Keratinocyte (primary cell): ENCODE measurements around the gene MRPS22. TPM values are rescaled to one million over a fixed set of nuclear protein-coding genes. Genes with fewer than 3 reads are reported as not detected.

Source experiments
- DNase-seq: peaks from one replicate; pipeline ENCODE4 v3.0.0-alpha.2; 2011; ENCODE audit warnings: low read depth, missing footprints, low spot score
- FAIRE-seq: peaks from 2 replicates; lab custom pipeline; 2011; peaks lifted over from hg19 to GRCh38; lab: Jason Lieb, UNC
- H2AFZ ChIP-seq: 2 replicates; pipeline ENCODE4 v1.6.0; 2012; ENCODE audit warnings: low read length, control low read depth, inconsistent platforms; ENCODE audit not compliant: control insufficient read depth
- H3K27ac ChIP-seq: 2 replicates; pipeline ENCODE4 v1.5.1; 2011; ENCODE audit warnings: low read length; ENCODE audit not compliant: control insufficient read depth, insufficient read depth
- H3K27me3 ChIP-seq: 3 replicates; pipeline ENCODE4 v1.6.0; 2011; ENCODE audit warnings: low read length; ENCODE audit not compliant: control insufficient read depth, insufficient read depth; ENCODE audit errors: extremely low read depth
- H3K36me3 ChIP-seq, 2 experiments: 2 replicates in 1 of 2; 3 replicates in 1 of 2; pipeline ENCODE4 v1.5.1; 2011; ENCODE audit warnings: low read length in 2 of 2, mild to moderate bottlenecking in 1 of 2; ENCODE audit not compliant: control insufficient read depth in 2 of 2, insufficient read depth in 2 of 2; ENCODE audit errors: extremely low read depth in 1 of 2
- H3K4me1 ChIP-seq: 3 replicates; pipeline ENCODE4 v1.5.1; 2011; ENCODE audit warnings: low read length; ENCODE audit not compliant: control insufficient read depth, insufficient read depth; ENCODE audit errors: extremely low read depth
- H3K4me2 ChIP-seq: 3 replicates; pipeline ENCODE4 v1.6.0; 2011; ENCODE audit warnings: low read depth, low read length; ENCODE audit not compliant: control insufficient read depth, insufficient read depth; ENCODE audit errors: extremely low read depth
- H3K4me3 ChIP-seq, 3 experiments: fragments of 200-600 bp in 1 of 3; sonication (generic) in 1 of 3; 2 replicates in 2 of 3; 3 replicates in 1 of 3; pipeline ENCODE4 v1.5.1; 2011 to 2016; ENCODE audit warnings: low read length in 3 of 3, mild to moderate bottlenecking in 3 of 3, control low read depth in 2 of 3, inconsistent platforms in 1 of 3, low read depth in 1 of 3, mixed read lengths in 1 of 3, mixed run types in 1 of 3, moderate library complexity in 1 of 3; ENCODE audit not compliant: control insufficient read depth in 2 of 3, insufficient read depth in 2 of 3; ENCODE audit errors: extremely low read depth in 1 of 3
- H3K79me2 ChIP-seq: 2 replicates; pipeline ENCODE4 v1.6.0; 2012; ENCODE audit warnings: low read length; ENCODE audit not compliant: control insufficient read depth, insufficient read depth
- H3K9ac ChIP-seq: 3 replicates; pipeline ENCODE4 v1.6.0; 2011; ENCODE audit warnings: low read length; ENCODE audit not compliant: control insufficient read depth, insufficient read depth; ENCODE audit errors: extremely low read depth
- H3K9me1 ChIP-seq: 3 replicates; pipeline ENCODE4 v1.6.0; 2011; ENCODE audit warnings: low read length; ENCODE audit not compliant: control insufficient read depth, insufficient read depth; ENCODE audit errors: extremely low read depth
- H3K9me3 ChIP-seq: 2 replicates; pipeline ENCODE4 v1.5.1; 2012; ENCODE audit warnings: low read depth, low read length; ENCODE audit not compliant: control insufficient read depth
- H4K20me1 ChIP-seq: 3 replicates; pipeline ENCODE4 v1.6.0; 2011; ENCODE audit warnings: low read length; ENCODE audit not compliant: control insufficient read depth, insufficient read depth; ENCODE audit errors: extremely low read depth
- CTCF ChIP-seq, 3 experiments: IDR thresholded peaks in 1 of 3; conservative IDR thresholded peaks in 1 of 3; optimal IDR thresholded peaks in 1 of 3; 2 replicates in 2 of 3; 3 replicates in 1 of 3; pipeline versions ENCODE3 to v1.5.1; 2011; ENCODE audit warnings: low read length in 3 of 3, mild to moderate bottlenecking in 3 of 3, moderate library complexity in 2 of 3, control low read depth in 1 of 3, inconsistent platforms in 1 of 3; ENCODE audit not compliant: insufficient read depth in 2 of 3; ENCODE audit errors: extremely low read depth in 1 of 3
- EZH2 ChIP-seq: IDR thresholded peaks from one replicate; pipeline ENCODE4 v1.6.1; 2012; ENCODE audit warnings: inconsistent platforms, mild to moderate bottlenecking, low read length, moderate library complexity
- dilution Hi-C: fragments of 300-500 bp; cut with MboI; formaldehyde crosslinking; loops from one replicate; pipeline ENCODE4 v1.7.0; 2020; ENCODE audit warnings: low sequenced_read_pairs; ENCODE audit not compliant: extremely low pct_ligation_motif_present
- polyA plus RNA-seq, 5 experiments: library from polyadenylated mRNA; depleted of rRNA in 3 of 5; stranded (reverse) in 3 of 5; stranded (forward) in 1 of 5; unstranded in 1 of 5; fragments of >200 nt; gene quantifications; 1 replicate in 1 of 5; 2 replicates in 3 of 5; 3 replicates in 1 of 5; pipeline versions ENCODE4 v1.2.1 to v1.2.3, GENCODE V29; 2011 to 2012; ENCODE audit warnings: missing spikeins in 2 of 5, low read depth in 1 of 5, low replicate concordance in 1 of 5

The MRPS22 gene
- polyA plus RNA-seq, 1 donor (not counting 4 experiments of a cell fraction or from before 2014, with no cell fraction given): 91.9 TPM

- dilution Hi-C loops: no loop called here
- no peak for FAIRE-seq
Measured at GRCh38 chr3:139342054-139342453, 1.8 kb upstream of the MRPS22 start.

GRCh38 chr3:139346771-139347170 is 3.0 kb downstream of the MRPS22 start:
- no peaks in the 10 kb centered on the region for H3K9me3 ChIP-seq
- H3K27ac ChIP-seq: no peak overlapping the region
- no peaks in the 10 kb centered on the region for H4K20me1 ChIP-seq
- no peak overlapping the region for H3K9ac ChIP-seq
- H3K4me2 ChIP-seq: no peak overlapping the region
- no peak for DNase-seq
- H3K4me3 ChIP-seq: no peak overlapping the region
- peaks cover 13 to 24% of the 10 kb centered on the region in 2 experiments for H3K36me3 ChIP-seq
- TF ChIP-seq EZH2 (no peak), CTCF (optimal IDR thresholded peaks at IDR 0.05 in 1 of 3, IDR thresholded peaks at IDR 0.05 in 1 of 3, conservative IDR thresholded peaks at IDR 0.05 in 1 of 3; ENCODE audit: extremely low read depth in 1 of 3, insufficient read depth in 2 of 3, low read length in 3 of 3) (no peak)
- FAIRE-seq: no peak
- dilution Hi-C loops: no loop called here
- H3K79me2 ChIP-seq: peaks cover 34% of the 10 kb centered on the region
- H3K4me1 ChIP-seq: peaks cover 20% of the 10 kb centered on the region
- no peaks in the 10 kb centered on the region for H3K9me1 ChIP-seq
- H2AFZ ChIP-seq: no peak overlapping the region
- H3K27me3 ChIP-seq: no peaks in the 10 kb centered on the region

More at GRCh38 chr3:139342054-139342453, 1.8 kb upstream of the MRPS22 start:
- peaks cover 20% of the 10 kb centered on the region for H3K4me1 ChIP-seq
- no peak overlapping the region for H3K9ac ChIP-seq
- no peak overlapping the region for H3K27ac ChIP-seq
- no peak overlapping the region for H3K4me2 ChIP-seq
- no peaks in the 10 kb centered on the region for H3K9me3 ChIP-seq
- H3K27me3 ChIP-seq: peaks cover 3% of the 10 kb centered on the region
- no peaks in the 10 kb centered on the region for H4K20me1 ChIP-seq
- H3K79me2 ChIP-seq: peaks cover 27% of the 10 kb centered on the region
- no peak overlapping the region for H2AFZ ChIP-seq
- H3K4me3 ChIP-seq: no peak overlapping the region
- peaks cover 2 to 6% of the 10 kb centered on the region in 2 experiments for H3K36me3 ChIP-seq
- no peak for DNase-seq
- no peaks in the 10 kb centered on the region for H3K9me1 ChIP-seq
- TF ChIP-seq CTCF (optimal IDR thresholded peaks at IDR 0.05 in 1 of 3, IDR thresholded peaks at IDR 0.05 in 1 of 3, conservative IDR thresholded peaks at IDR 0.05 in 1 of 3; ENCODE audit: extremely low read depth in 1 of 3, insufficient read depth in 2 of 3, low read length in 3 of 3) (no peak), EZH2 (no peak)
